GM04503 (cell line): ENCODE data around the gene BRPF3.

Experiments
- DNase-seq: peaks from one replicate; pipeline ENCODE4 v3.0.0-alpha.2; 2012; ENCODE audit warnings: low read depth

BRPF3 gene

DNA sequence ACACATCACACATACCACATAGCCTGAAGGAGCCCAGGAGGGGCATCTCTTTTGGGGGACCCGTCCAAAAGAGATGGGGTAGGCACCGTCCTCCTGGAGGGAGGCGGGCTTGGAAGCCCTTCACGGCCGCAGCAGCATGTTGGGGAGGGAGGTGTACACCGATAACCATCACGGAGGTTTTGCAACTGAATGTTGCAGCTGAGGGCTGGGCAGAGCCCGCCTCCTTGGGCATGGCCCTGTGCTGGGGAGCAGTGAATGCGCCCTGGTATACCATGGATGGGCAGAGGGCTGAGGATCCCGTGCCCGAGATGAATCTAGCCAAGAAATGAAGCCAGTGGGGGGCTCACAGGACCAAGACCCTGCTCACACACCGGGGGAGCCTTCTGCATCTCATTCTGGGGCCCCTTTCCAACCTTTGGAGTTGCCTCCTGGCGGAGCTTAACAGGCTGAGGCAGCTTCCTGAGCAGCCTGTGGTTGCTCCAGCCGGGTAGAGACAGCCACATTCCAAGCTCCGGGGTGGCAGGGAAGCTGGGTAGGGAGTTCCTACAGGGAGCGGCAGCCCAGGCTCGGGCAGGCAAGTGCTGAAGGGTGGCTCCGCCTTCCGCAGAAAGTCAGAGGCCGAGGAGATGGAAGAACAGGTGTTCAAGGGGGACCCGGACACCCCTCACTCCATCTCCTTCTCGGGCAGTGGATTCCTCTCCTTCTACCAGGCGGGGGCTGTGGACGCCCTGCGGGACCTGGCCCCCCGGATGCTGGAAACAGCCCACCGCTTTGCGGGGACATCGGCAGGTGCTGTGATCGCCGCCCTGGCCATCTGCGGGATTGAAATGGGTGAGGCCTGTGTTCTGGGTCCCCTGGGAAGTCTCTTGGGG lies 73.5 kb downstream of the BRPF3 start, which contains the start of gene PNPLA1:
Gene PNPLA1, plus strand, starts transcription at position 227 of the 872 bp plus-strand sequence. Its CDS starts 400 bp downstream, at position 627.
- no peak for DNase-seq

DNA sequence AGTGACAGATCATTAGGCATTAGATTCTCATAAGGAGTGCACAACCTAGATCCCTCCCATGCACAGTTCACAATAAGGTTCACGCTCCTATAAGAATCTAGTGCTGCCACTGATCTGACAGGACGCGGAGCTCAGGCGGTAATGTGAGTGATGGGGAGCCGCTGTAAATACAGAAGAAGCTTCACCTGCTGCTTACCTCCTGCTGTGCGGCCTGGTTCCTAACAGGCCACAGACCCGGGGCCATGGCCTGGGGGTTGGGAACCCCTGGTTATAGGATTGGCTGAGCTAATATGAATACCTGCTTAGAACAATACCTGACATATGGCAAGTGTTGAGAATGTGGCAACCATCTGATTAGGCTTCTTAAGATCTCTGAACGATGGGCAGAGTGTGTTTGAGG lies 75.7 kb downstream of the BRPF3 start:
- no peak for DNase-seq

DNA sequence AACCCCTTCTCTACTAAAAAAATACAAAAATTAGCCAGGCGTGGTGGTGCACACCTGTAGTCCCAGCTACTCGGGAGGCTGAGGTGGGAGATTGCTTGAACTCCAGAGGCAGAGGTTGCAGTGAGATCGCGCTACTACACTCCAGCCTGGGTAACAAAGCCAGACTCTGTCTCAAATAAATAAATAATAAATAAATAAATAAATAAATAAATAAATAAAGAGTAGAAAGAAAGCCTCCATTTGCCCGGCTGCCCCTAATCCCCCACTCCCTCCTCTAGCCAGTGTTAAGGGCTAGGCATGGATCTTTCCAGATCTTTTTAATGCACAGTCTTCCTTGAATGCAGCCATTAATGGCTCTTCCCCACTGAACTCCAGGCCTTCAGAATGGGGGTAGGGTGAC lies 76.5 kb downstream of the BRPF3 start:
- no peak for DNase-seq

DNA sequence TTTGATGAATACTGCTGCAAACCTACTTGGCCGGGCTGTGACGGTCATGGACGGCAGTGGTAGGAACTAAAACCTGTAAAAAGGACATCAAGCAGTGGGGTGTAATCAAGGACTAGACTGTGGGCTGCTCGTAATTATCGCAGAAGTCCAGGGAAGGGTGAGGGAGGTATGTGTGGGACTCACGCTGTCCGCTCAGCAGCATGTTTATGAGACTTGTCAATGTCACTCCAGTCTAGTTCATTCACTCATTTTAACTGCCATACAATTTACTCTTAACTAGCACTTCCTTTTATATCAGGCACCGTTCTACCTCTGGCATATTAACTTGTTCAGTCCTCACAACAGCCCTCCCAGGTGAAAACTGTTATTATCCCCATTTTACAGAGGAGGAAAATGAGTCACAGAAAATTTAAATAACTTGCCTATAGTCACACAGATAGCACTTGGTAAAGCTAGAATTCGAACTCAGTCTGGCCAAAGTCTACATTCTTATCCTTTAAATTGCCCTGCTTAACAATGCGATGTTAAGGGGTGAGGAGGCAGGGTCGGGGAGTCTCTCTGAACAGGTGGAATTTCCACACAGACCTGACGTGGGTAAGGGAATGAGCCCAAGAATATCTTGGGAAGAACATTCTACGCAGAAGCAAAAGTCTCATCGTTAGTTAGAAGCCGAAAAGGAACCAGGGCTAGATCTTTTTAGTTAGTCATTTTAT lies 77.4 kb downstream of the BRPF3 start:
- no peak for DNase-seq

DNA sequence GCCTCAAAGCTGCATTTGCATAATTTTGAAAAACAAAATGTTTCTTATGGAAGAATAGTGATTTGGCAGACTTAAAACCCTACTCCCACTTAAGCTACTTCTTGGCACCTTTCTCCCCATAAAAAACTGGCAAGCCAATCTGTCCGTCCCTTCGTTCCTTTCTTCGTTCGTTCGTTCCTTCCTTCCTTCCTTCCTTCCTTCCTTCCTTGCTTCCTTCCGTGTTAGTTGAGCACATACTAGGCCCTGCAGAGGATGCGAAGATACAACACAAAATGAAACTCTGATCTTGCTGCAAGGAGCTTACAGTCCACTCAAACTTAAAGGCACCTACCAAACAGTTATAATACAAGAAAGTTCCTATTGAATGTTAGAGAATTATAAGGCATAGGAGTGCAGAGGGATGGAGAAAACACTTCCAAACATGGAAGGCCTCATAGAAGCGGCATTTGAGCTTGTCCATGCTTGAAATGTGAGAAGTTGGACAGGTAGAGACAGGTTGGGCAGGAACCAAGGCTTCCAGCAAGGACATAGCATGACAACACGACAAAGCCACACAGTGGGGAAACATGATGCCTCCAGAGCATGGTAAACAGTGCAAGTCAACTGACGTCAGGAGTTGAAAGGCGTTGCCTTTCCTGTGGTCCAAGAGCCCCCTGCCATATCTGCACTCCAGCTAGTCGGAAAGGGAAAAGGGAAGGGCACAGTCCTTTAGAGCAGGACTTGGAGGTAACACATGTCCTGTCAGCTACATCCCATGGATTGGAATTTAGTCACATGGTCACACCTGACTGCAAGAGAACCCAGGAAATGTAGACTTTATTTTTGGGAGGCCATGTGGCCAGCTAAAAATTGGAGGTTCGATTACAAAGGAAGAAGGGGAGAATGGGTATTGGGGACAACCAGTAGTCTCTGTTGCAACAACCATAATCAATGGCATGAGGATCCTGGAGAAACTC lies 80.3 kb downstream of the BRPF3 start:
- no peak for DNase-seq

DNA sequence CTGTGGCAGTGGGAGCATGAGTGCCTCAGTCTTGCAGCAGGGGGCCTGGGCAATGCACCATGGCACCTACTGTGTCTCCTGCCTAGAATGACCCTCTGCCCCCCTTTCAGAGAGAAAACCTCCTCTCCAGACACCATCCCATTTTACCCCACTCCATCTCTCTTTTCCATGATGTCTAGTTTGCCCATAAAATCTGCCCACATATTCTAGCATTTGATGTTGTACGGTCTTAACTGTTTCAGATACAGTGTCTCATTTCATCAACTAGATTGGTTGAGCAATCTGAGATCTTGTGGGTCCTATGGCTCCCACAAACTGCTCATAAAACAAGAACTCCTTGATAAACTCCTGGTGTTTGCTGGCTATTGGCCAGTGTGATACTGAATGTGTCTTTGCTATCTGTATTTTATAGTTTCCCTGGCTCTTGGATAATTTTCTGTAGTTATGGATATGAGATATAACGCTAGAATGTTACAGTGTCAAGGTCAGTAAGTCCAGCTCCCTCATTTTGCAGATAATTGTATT lies 81.5 kb downstream of the BRPF3 start:
- no peak for DNase-seq

DNA sequence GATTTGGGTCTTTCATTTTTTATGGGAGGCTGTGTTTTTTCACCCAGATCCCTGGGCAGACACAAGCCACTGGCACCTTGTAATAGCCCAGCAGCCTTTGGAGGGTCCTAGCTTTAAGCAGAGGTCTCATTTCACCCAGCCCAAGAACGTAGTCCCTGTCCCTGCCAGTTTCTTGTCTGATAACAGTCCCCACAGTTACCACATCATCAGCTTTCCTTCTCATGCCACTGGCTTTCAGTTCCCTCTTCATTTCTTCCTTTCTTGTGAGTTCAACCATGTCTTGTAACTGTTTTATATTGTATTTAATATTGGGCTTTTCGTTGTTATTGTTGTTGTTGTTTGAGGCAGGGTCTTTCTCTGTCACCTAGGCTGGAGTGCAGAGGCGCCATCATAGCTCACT lies 83.9 kb downstream of the BRPF3 start:
- DNase-seq: no peak

DNA sequence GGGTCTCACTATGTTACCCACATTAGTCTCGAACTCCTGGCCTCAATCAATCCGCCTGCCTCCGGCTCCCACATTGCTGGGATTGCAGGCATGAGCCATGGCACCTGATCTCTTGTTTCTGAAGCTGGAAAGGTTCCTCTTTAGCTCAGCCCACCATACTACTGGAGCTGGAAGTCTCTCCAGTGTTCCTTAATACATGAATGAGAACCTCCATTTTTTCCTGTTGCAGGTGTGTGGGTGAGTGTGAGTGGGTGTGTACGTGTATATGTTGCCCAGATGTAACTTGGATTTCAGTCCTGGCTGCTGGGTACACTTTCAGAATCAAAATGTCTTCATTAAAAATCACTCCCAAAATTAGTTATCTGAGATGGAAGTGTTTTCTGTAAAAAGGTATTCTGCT lies 84.4 kb downstream of the BRPF3 start:
- no peak for DNase-seq
